HepG2 (cell line): ENCODE data around the gene RAPGEF6.

Experiments used
- ELF1 ChIP-seq: sonication (generic); formaldehyde crosslinking; IDR thresholded peaks from 2 replicates; pipeline ENCODE4 v1.4.0; 2020; ENCODE audit warnings: missing genetic modification reagents
- PHF8 ChIP-seq: sonication (generic); formaldehyde crosslinking; IDR thresholded peaks from 2 replicates; pipeline ENCODE4 v1.5.0; 2020; ENCODE audit warnings: missing genetic modification reagents
- TBL1XR1 ChIP-seq: fragments of 150-350 bp; IDR thresholded peaks from 2 replicates; pipeline ENCODE4 v1.6.1; 2014; ENCODE audit warnings: borderline replicate concordance, low read length; ENCODE audit not compliant: partially characterized antibody
- TF ChIP-seq, protein P1 (sequence below): sonication (generic); formaldehyde crosslinking; IDR thresholded peaks from 2 replicates; pipeline ENCODE4 v1.5.0; 2020; ENCODE audit warnings: mild to moderate bottlenecking, missing genetic modification reagents, moderate library complexity

DNA sequence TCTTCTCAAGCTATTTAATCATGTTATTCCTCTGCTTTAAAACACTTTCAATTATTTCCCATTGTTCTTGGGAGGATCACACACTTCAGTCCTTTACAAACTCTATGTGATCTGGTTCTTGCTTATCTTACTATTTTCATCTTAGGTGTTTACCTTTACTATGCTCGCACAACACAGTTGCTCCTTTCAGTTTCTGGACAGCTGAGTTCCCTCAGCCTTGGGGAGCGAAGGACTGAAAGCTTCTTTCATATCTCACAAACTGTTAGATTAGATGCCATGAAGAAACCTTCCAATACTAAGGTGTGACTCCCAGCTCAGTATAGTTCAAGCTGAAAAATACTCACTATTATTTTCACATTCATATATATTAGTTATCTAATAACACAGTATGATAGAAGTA is 253.3 kb downstream of the RAPGEF6 start:
- no peak for TF ChIP-seq TBL1XR1
- no peak for TF ChIP-seq PHF8 (CRISPR knock-in tag)
- no peak for TF ChIP-seq ELF1 (CRISPR knock-in tag)
- TF ChIP-seq, protein P1, sequence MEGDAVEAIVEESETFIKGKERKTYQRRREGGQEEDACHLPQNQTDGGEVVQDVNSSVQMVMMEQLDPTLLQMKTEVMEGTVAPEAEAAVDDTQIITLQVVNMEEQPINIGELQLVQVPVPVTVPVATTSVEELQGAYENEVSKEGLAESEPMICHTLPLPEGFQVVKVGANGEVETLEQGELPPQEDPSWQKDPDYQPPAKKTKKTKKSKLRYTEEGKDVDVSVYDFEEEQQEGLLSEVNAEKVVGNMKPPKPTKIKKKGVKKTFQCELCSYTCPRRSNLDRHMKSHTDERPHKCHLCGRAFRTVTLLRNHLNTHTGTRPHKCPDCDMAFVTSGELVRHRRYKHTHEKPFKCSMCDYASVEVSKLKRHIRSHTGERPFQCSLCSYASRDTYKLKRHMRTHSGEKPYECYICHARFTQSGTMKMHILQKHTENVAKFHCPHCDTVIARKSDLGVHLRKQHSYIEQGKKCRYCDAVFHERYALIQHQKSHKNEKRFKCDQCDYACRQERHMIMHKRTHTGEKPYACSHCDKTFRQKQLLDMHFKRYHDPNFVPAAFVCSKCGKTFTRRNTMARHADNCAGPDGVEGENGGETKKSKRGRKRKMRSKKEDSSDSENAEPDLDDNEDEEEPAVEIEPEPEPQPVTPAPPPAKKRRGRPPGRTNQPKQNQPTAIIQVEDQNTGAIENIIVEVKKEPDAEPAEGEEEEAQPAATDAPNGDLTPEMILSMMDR (CRISPR knock-in tag): no peak
